K562 (cell line): ENCODE data around the gene LGALS3BP. TPM values are rescaled to one million over a fixed set of nuclear protein-coding genes. Genes with fewer than 3 reads are reported as not detected.

ENCODE experiments used
- polyA plus RNA-seq, 8 experiments: library from polyadenylated mRNA; depleted of rRNA in 4 of 8; stranded (reverse) in 5 of 8; unstranded in 3 of 8; fragments of >200 nt; fragmentation: Nextera tagmentation in 2 of 8; fragmentation: Illumina TruSeq in 1 of 8; extraction: Ambion mirVana in 2 of 8; extraction: Trizol in 1 of 8; gene quantifications; 2 replicates each; pipeline versions ENCODE4 v1.2.1 to v1.2.3, GENCODE V29; 2011 to 2014; ENCODE audit warnings: inconsistent platforms in 1 of 8, missing spikeins in 1 of 8
- total RNA-seq, 7 experiments: library from RNA; depleted of rRNA in 6 of 7; stranded (reverse); fragments of >200 nt in 6 of 7; fragmentation: Illumina TruSeq in 2 of 7; extraction: Trizol in 2 of 7; gene quantifications; 2 replicates each; pipeline versions ENCODE4 v1.2.1 to v1.2.3, GENCODE V29; 2011 to 2021; ENCODE audit warnings: low replicate concordance in 1 of 7

The LGALS3BP gene
- total and polyA plus RNA-seq, 9 of the 15 experiments (the other 6 are each of a cell fraction or from before 2014, with no cell fraction given): 0.39 to 5.3 (median 3.2) TPM

Other genes starting within 250 kb of the LGALS3BP start
- 15.0 and 15.1 TPM in 2 replicates for gene CYTH1, start 197.7 kb downstream of the LGALS3BP start, total RNA-seq (2014; rRNA removed)
- gene CYTH1, start 197.7 kb downstream of the LGALS3BP start, total RNA-seq (2014; rRNA removed; fragmentation: Illumina TruSeq; extraction: Trizol): 16.8 and 18.3 TPM in 2 replicates
- 19.6 and 21.2 TPM in 2 replicates for gene CYTH1, start 197.7 kb downstream of the LGALS3BP start, total RNA-seq (2015; rRNA removed; fragmentation: Illumina TruSeq; extraction: Trizol)
- gene CYTH1, start 197.7 kb downstream of the LGALS3BP start, total RNA-seq (2021): 24.4 and 27.7 TPM in 2 replicates
- gene CYTH1, start 197.7 kb downstream of the LGALS3BP start, polyA plus RNA-seq (2011; rRNA removed): 16.1 and 16.5 TPM in 2 replicates
- gene CYTH1, start 197.7 kb downstream of the LGALS3BP start, polyA plus RNA-seq (2014; fragmentation: Illumina TruSeq; extraction: Trizol): 20.5 and 24.1 TPM in 2 replicates
- under 1 TPM; 0.52 to 0.70 TPM for gene CYTH1, start 197.7 kb downstream of the LGALS3BP start, polyA plus RNA-seq (2014; fragmentation: Nextera tagmentation; extraction: Ambion mirVana)
- 25.1 and 25.4 TPM in 2 replicates for gene CYTH1, start 197.7 kb downstream of the LGALS3BP start, polyA plus RNA-seq (2014; rRNA removed)
- 15.1 and 18.3 TPM in 2 replicates for gene USP36, start 139.1 kb downstream of the LGALS3BP start, total RNA-seq (2014; rRNA removed)
- gene USP36, start 139.1 kb downstream of the LGALS3BP start, total RNA-seq (2014; rRNA removed; fragmentation: Illumina TruSeq; extraction: Trizol): 23.7 and 29.8 TPM in 2 replicates
- 18.5 and 20.8 TPM in 2 replicates for gene USP36, start 139.1 kb downstream of the LGALS3BP start, total RNA-seq (2015; rRNA removed; fragmentation: Illumina TruSeq; extraction: Trizol)
- 66.8 and 72.8 TPM in 2 replicates for gene USP36, start 139.1 kb downstream of the LGALS3BP start, total RNA-seq (2021)
- 22.5 and 34.0 TPM in 2 replicates for gene USP36, start 139.1 kb downstream of the LGALS3BP start, polyA plus RNA-seq (2011; rRNA removed)
- 45.9 and 47.4 TPM in 2 replicates for gene USP36, start 139.1 kb downstream of the LGALS3BP start, polyA plus RNA-seq (2014; fragmentation: Illumina TruSeq; extraction: Trizol)
- gene USP36, start 139.1 kb downstream of the LGALS3BP start, polyA plus RNA-seq (2014; fragmentation: Nextera tagmentation; extraction: Ambion mirVana): 1 to 10 TPM; 6.4 to 8.5 TPM
- gene USP36, start 139.1 kb downstream of the LGALS3BP start, polyA plus RNA-seq (2014; rRNA removed): 31.7 and 33.9 TPM in 2 replicates
- gene CEP295NL, start 76.7 kb downstream of the LGALS3BP start, total RNA-seq (2014; rRNA removed): not detected in 2 replicates
- not detected in 2 replicates for gene CEP295NL, start 76.7 kb downstream of the LGALS3BP start, total RNA-seq (2014; rRNA removed; fragmentation: Illumina TruSeq; extraction: Trizol)
- not detected in 2 replicates for gene CEP295NL, start 76.7 kb downstream of the LGALS3BP start, total RNA-seq (2015; rRNA removed; fragmentation: Illumina TruSeq; extraction: Trizol)
- gene CEP295NL, start 76.7 kb downstream of the LGALS3BP start, total RNA-seq (2021): not detected in 2 replicates
- gene CEP295NL, start 76.7 kb downstream of the LGALS3BP start, polyA plus RNA-seq (2011; rRNA removed): not detected in 2 replicates
- not detected in 2 replicates for gene CEP295NL, start 76.7 kb downstream of the LGALS3BP start, polyA plus RNA-seq (2014; fragmentation: Illumina TruSeq; extraction: Trizol)
- not detected for gene CEP295NL, start 76.7 kb downstream of the LGALS3BP start, polyA plus RNA-seq (2014; fragmentation: Nextera tagmentation; extraction: Ambion mirVana)
- gene CEP295NL, start 76.7 kb downstream of the LGALS3BP start, polyA plus RNA-seq (2014; rRNA removed): not detected in 2 replicates
- gene TIMP2, start 54.5 kb downstream of the LGALS3BP start, total RNA-seq (2014; rRNA removed): not detected in 2 replicates
- not detected in 2 replicates for gene TIMP2, start 54.5 kb downstream of the LGALS3BP start, total RNA-seq (2014; rRNA removed; fragmentation: Illumina TruSeq; extraction: Trizol)
- not detected in 2 replicates for gene TIMP2, start 54.5 kb downstream of the LGALS3BP start, total RNA-seq (2015; rRNA removed; fragmentation: Illumina TruSeq; extraction: Trizol)
- gene TIMP2, start 54.5 kb downstream of the LGALS3BP start, total RNA-seq (2021): 0.49 and 0.55 TPM in 2 replicates
- not detected in 2 replicates for gene TIMP2, start 54.5 kb downstream of the LGALS3BP start, polyA plus RNA-seq (2011; rRNA removed)
- not detected in 2 replicates for gene TIMP2, start 54.5 kb downstream of the LGALS3BP start, polyA plus RNA-seq (2014; fragmentation: Illumina TruSeq; extraction: Trizol)
- not detected for gene TIMP2, start 54.5 kb downstream of the LGALS3BP start, polyA plus RNA-seq (2014; fragmentation: Nextera tagmentation; extraction: Ambion mirVana)
- not detected in 2 replicates for gene TIMP2, start 54.5 kb downstream of the LGALS3BP start, polyA plus RNA-seq (2014; rRNA removed)
- gene CANT1, start 29.8 kb upstream of the LGALS3BP start, total RNA-seq (2014; rRNA removed): 25.7 and 30.6 TPM in 2 replicates
- gene CANT1, start 29.8 kb upstream of the LGALS3BP start, total RNA-seq (2014; rRNA removed; fragmentation: Illumina TruSeq; extraction: Trizol): 12.6 and 13.9 TPM in 2 replicates
- gene CANT1, start 29.8 kb upstream of the LGALS3BP start, total RNA-seq (2015; rRNA removed; fragmentation: Illumina TruSeq; extraction: Trizol): 21.6 and 23.9 TPM in 2 replicates
- gene CANT1, start 29.8 kb upstream of the LGALS3BP start, total RNA-seq (2021): 66.4 and 68.4 TPM in 2 replicates
- 22.5 and 27.2 TPM in 2 replicates for gene CANT1, start 29.8 kb upstream of the LGALS3BP start, polyA plus RNA-seq (2011; rRNA removed)
- 25.8 and 29.2 TPM in 2 replicates for gene CANT1, start 29.8 kb upstream of the LGALS3BP start, polyA plus RNA-seq (2014; fragmentation: Illumina TruSeq; extraction: Trizol)
- 1 to 10 TPM; 2.7 to 2.9 TPM for gene CANT1, start 29.8 kb upstream of the LGALS3BP start, polyA plus RNA-seq (2014; fragmentation: Nextera tagmentation; extraction: Ambion mirVana)
- 24.9 and 25.2 TPM in 2 replicates for gene CANT1, start 29.8 kb upstream of the LGALS3BP start, polyA plus RNA-seq (2014; rRNA removed)
- not detected in 2 replicates for gene C1QTNF1, start 44.2 kb upstream of the LGALS3BP start, total RNA-seq (2014; rRNA removed)
- not detected in 2 replicates for gene C1QTNF1, start 44.2 kb upstream of the LGALS3BP start, total RNA-seq (2014; rRNA removed; fragmentation: Illumina TruSeq; extraction: Trizol)
- not detected in 2 replicates for gene C1QTNF1, start 44.2 kb upstream of the LGALS3BP start, total RNA-seq (2015; rRNA removed; fragmentation: Illumina TruSeq; extraction: Trizol)
- 0.09 and 0.22 TPM in 2 replicates for gene C1QTNF1, start 44.2 kb upstream of the LGALS3BP start, total RNA-seq (2021)
- gene C1QTNF1, start 44.2 kb upstream of the LGALS3BP start, polyA plus RNA-seq (2011; rRNA removed): not detected in 2 replicates
- gene C1QTNF1, start 44.2 kb upstream of the LGALS3BP start, polyA plus RNA-seq (2014; fragmentation: Illumina TruSeq; extraction: Trizol): not detected in 2 replicates
- not detected for gene C1QTNF1, start 44.2 kb upstream of the LGALS3BP start, polyA plus RNA-seq (2014; fragmentation: Nextera tagmentation; extraction: Ambion mirVana)
- gene C1QTNF1, start 44.2 kb upstream of the LGALS3BP start, polyA plus RNA-seq (2014; rRNA removed): not detected in 2 replicates
- 14.0 and 17.2 TPM in 2 replicates for gene ENGASE, start 94.9 kb upstream of the LGALS3BP start, total RNA-seq (2014; rRNA removed)
- gene ENGASE, start 94.9 kb upstream of the LGALS3BP start, total RNA-seq (2014; rRNA removed; fragmentation: Illumina TruSeq; extraction: Trizol): 6.5 and 9.1 TPM in 2 replicates
- 11.2 and 13.6 TPM in 2 replicates for gene ENGASE, start 94.9 kb upstream of the LGALS3BP start, total RNA-seq (2015; rRNA removed; fragmentation: Illumina TruSeq; extraction: Trizol)
- gene ENGASE, start 94.9 kb upstream of the LGALS3BP start, total RNA-seq (2021): 32.3 and 45.5 TPM in 2 replicates
- gene ENGASE, start 94.9 kb upstream of the LGALS3BP start, polyA plus RNA-seq (2011; rRNA removed): 16.4 and 22.8 TPM in 2 replicates
- gene ENGASE, start 94.9 kb upstream of the LGALS3BP start, polyA plus RNA-seq (2014; fragmentation: Illumina TruSeq; extraction: Trizol): 13.9 and 15.2 TPM in 2 replicates
- under 1 TPM; 0.06 to 0.14 TPM for gene ENGASE, start 94.9 kb upstream of the LGALS3BP start, polyA plus RNA-seq (2014; fragmentation: Nextera tagmentation; extraction: Ambion mirVana)
- gene ENGASE, start 94.9 kb upstream of the LGALS3BP start, polyA plus RNA-seq (2014; rRNA removed): 36.5 and 42.5 TPM in 2 replicates